ENCODE results near the gene TKT.
A peak's percentile ranks its signal among the peaks of the same experiment; 100 is the strongest.
"Not testable (repeated sequence)": the region's sequence is repeated elsewhere in the genome, so short reads cannot be mapped to it uniquely, and the experiment has no call there.

The TKT gene

GRCh38 chr3:53253707-53254508 lies 1.9 kb downstream of the TKT start:
- H3K9me3 Mint-ChIP-seq, result no peaks in the 10 kb centered on the region
- H3K36me3 Mint-ChIP-seq (ENCODE audit: low read depth), result no peaks in the 10 kb centered on the region

GRCh38 chr3:53252947-53253322 lies 2.9 kb downstream of the TKT start:
- H3K27me3 Mint-ChIP-seq (ENCODE audit: low read depth), result not testable (repeated sequence)
- H3K4me1 Mint-ChIP-seq, result peaks cover 17% of the 10 kb centered on the region

More at GRCh38 chr3:53253707-53254508, 1.9 kb downstream of the TKT start:
- Mint-ChIP-seq H3K27me3 (ENCODE audit: low read depth) (no peaks in the 10 kb centered on the region), H3K27ac (peak overlapping the region; percentile 58 to 92 (median 89)), H3K4me3 (peak overlapping the region; percentile 92 to 93 (median 93)), H3K4me1 (peaks cover 20% of the 10 kb centered on the region)
- no peak for TF ChIP-seq CTCF (IDR thresholded peaks at IDR 0.05; ENCODE audit: unreplicated experiment in 3 of 3)

GRCh38 chr3:53252096-53252946 lies 3.5 kb downstream of the TKT start:
- no peaks in the 10 kb centered on the region for H3K27me3 Mint-ChIP-seq (ENCODE audit: low read depth)
- H3K4me3 Mint-ChIP-seq, result peak overlapping the region; percentile 55 to 69 (median 57)
- H3K9me3 Mint-ChIP-seq, result no peaks in the 10 kb centered on the region
- no peak for TF ChIP-seq CTCF (IDR thresholded peaks at IDR 0.05; ENCODE audit: unreplicated experiment in 3 of 3)
- peak overlapping the region; percentile 32 to 74 (median 56) for H3K27ac Mint-ChIP-seq
- peaks cover 17% of the 10 kb centered on the region for H3K4me1 Mint-ChIP-seq
- H3K36me3 Mint-ChIP-seq (ENCODE audit: low read depth), result peaks cover 4% of the 10 kb centered on the region

More at GRCh38 chr3:53252947-53253322, 2.9 kb downstream of the TKT start:
- H3K36me3 Mint-ChIP-seq (ENCODE audit: low read depth); H3K9me3 Mint-ChIP-seq: not testable (repeated sequence)
- Mint-ChIP-seq H3K4me3 (peak overlapping the region in 2 of 3 experiments; percentile 16 to 59), H3K27ac (peak overlapping the region in 1 of 3 experiments; percentile 56)

- H3K4me3 Mint-ChIP-seq, result peak overlapping the region in 1 of 3 experiments; percentile 41
- peaks cover 8% of the 10 kb centered on the region for H3K36me3 Mint-ChIP-seq (ENCODE audit: low read depth)
- H3K27ac Mint-ChIP-seq, result no peak overlapping the region
- no peak for TF ChIP-seq CTCF (IDR thresholded peaks at IDR 0.05; ENCODE audit: unreplicated experiment in 3 of 3)
- peaks cover 17% of the 10 kb centered on the region for H3K4me1 Mint-ChIP-seq
- H3K27me3 Mint-ChIP-seq (ENCODE audit: low read depth), result no peaks in the 10 kb centered on the region
- H3K9me3 Mint-ChIP-seq, result no peaks in the 10 kb centered on the region
These were observed 4.8 kb downstream of the TKT start for GRCh38 chr3:53250881-53251605.

- H3K9me3 Mint-ChIP-seq, result no peaks in the 10 kb centered on the region
- H3K36me3 Mint-ChIP-seq (ENCODE audit: low read depth), result peaks cover 12% of the 10 kb centered on the region
- H3K27me3 Mint-ChIP-seq (ENCODE audit: low read depth), result no peaks in the 10 kb centered on the region
- H3K4me1 Mint-ChIP-seq, result peaks cover 17% of the 10 kb centered on the region
- no peak overlapping the region for H3K27ac Mint-ChIP-seq
- no peak for TF ChIP-seq CTCF (IDR thresholded peaks at IDR 0.05; ENCODE audit: unreplicated experiment in 3 of 3)
- no peak overlapping the region for H3K4me3 Mint-ChIP-seq
These were observed 5.4 kb downstream of the TKT start for GRCh38 chr3:53250453-53250852.

- H3K9me3 Mint-ChIP-seq, result no peaks in the 10 kb centered on the region
These were observed 7.7 kb downstream of the TKT start for GRCh38 chr3:53248161-53248560.

More at GRCh38 chr3:53248161-53248560, 7.7 kb downstream of the TKT start:
- H3K27me3 Mint-ChIP-seq (ENCODE audit: low read depth), result no peaks in the 10 kb centered on the region
- H3K4me1 Mint-ChIP-seq, result peaks cover 16% of the 10 kb centered on the region
- no peak for TF ChIP-seq CTCF (IDR thresholded peaks at IDR 0.05; ENCODE audit: unreplicated experiment in 3 of 3)
- H3K27ac Mint-ChIP-seq, result no peak overlapping the region
- no peak overlapping the region for H3K4me3 Mint-ChIP-seq
- peaks cover 12% of the 10 kb centered on the region for H3K36me3 Mint-ChIP-seq (ENCODE audit: low read depth)

All from nephron (organoid).